Kidney (tissue), 14 donors: ENCODE results near the gene GOLGA7B. TPM values are rescaled to one million over a fixed set of nuclear protein-coding genes. Genes with fewer than 3 reads are reported as not detected.

Experiments used
- DNase-seq, 5 donors: peaks; one replicate each; pipeline ENCODE4 v3.0.0-alpha.2; 2013 to 2020
- FAIRE-seq: peaks from 2 replicates; lab custom pipeline; 2012; peaks lifted over from hg19 to GRCh38; lab: Jason Lieb, UNC
- H3K27ac ChIP-seq, 2 donors: one replicate each; pipeline ENCODE4 v1.7.0; 2013; ENCODE audit warnings: low read depth in 2 of 2, low read length in 2 of 2, inconsistent platforms in 1 of 2
- H3K27me3 ChIP-seq: one replicate; pipeline ENCODE4 v1.7.1; 2013; ENCODE audit warnings: low read length, inconsistent platforms; ENCODE audit not compliant: control insufficient read depth, insufficient read depth
- H3K36me3 ChIP-seq, 3 donors: one replicate each; pipeline versions ENCODE4 v1.7.0 to v1.7.1; 2013; ENCODE audit warnings: low read length in 3 of 3, control low read depth in 1 of 3, inconsistent platforms in 1 of 3; ENCODE audit not compliant: insufficient read depth in 3 of 3, control insufficient read depth in 2 of 3
- H3K4me1 ChIP-seq, 3 donors: one replicate each; pipeline versions ENCODE4 v1.7.0 to v1.7.1; 2013; ENCODE audit warnings: low read length in 3 of 3, inconsistent platforms in 1 of 3, low read depth in 1 of 3; ENCODE audit not compliant: control insufficient read depth in 2 of 3, insufficient read depth in 2 of 3
- H3K4me3 ChIP-seq, 3 donors: one replicate each; pipeline versions ENCODE4 v1.7.0 to v1.8.1; 2013; ENCODE audit warnings: low read length in 3 of 3, control low read depth in 1 of 3, inconsistent platforms in 1 of 3
- H3K9ac ChIP-seq, 3 donors: one replicate each; pipeline versions ENCODE4 v1.7.0 to v1.7.1; 2013; ENCODE audit warnings: low read length in 3 of 3, control low read depth in 1 of 3, inconsistent platforms in 1 of 3
- H3K9me3 ChIP-seq, 3 donors: one replicate each; pipeline versions ENCODE4 v1.7.0 to v1.7.1; 2013; ENCODE audit warnings: low read length in 3 of 3, control low read depth in 1 of 3, inconsistent platforms in 1 of 3; ENCODE audit not compliant: control insufficient read depth in 2 of 3, insufficient read depth in 1 of 3
- CTCF ChIP-seq: IDR thresholded peaks from 3 replicates; pipeline ENCODE4 v1.5.1; 2012; ENCODE audit warnings: mild to moderate bottlenecking, moderate library complexity, borderline replicate concordance; ENCODE audit not compliant: insufficient read depth; ENCODE audit errors: extremely low read depth
- intact Hi-C: fragments of 100-400 bp; cut with DNase I; formaldehyde crosslinking; loops from one replicate; pipeline ENCODE4 v1.11.1; 2022
- polyA plus RNA-seq: library from polyadenylated mRNA; stranded (reverse); fragments of 350-450 nt; fragmentation: Illumina TruSeq; extraction: RNeasy Lipid Tissue Mini Kit (QIAGEN cat#74804); gene quantifications from one replicate; pipeline ENCODE4 v1.2.3, GENCODE V29; 2014; ENCODE audit warnings: low read depth, low replicate concordance; ENCODE audit not compliant: insufficient read depth
- total RNA-seq: library from RNA; stranded (reverse); fragmentation: NEBNext Ultra II Directional; extraction: Animal tissue kit (Norgen Biotek cat#: 25700); gene quantifications from one replicate; pipeline ENCODE4 v1.2.1, GENCODE V29; 2021
- donor health status: control.
- donor health status: control.
- donor health status: control.
- donor health status: control.
- donor health status: control.
- donor health status: DM: yes; HTN: yes; CAD: no.
- donor health status: Normal renal cell carcinoma (clear cell type).

GOLGA7B gene
- total and polyA plus RNA-seq, 2 donors from 2014 or later, result 0.50 TPM; not detected in 1

- no peak overlapping the region for H3K4me3 ChIP-seq
- no peaks in the 10 kb centered on the region for H3K4me1 ChIP-seq
- H3K27me3 ChIP-seq, result no peaks in the 10 kb centered on the region
- no peak overlapping the region for H3K9ac ChIP-seq
- no peak for TF ChIP-seq CTCF
- H3K27ac ChIP-seq, result no peak overlapping the region
- no peaks in the 10 kb centered on the region for H3K36me3 ChIP-seq
- H3K9me3 ChIP-seq, result no peaks in the 10 kb centered on the region
- intact Hi-C loops, result no loop called here
- no peak for DNase-seq
- FAIRE-seq, result no peak
Measured at GRCh38 chr10:97816609-97817008, 33.0 kb upstream of the GOLGA7B start.

- Histone ChIP-seq H3K36me3 (no peaks in the 10 kb centered on the region), H3K4me3 (no peak overlapping the region), H3K27me3 (no peaks in the 10 kb centered on the region), H3K4me1 (no peaks in the 10 kb centered on the region), H3K9ac (no peak overlapping the region), H3K9me3 (no peaks in the 10 kb centered on the region), H3K27ac (no peak overlapping the region)
- no peak for TF ChIP-seq CTCF
- FAIRE-seq (no peak), DNase-seq (no peak)
- intact Hi-C loops, result no loop called here
Measured at GRCh38 chr10:97818572-97818971, 31.1 kb upstream of the GOLGA7B start.

- H3K27me3 ChIP-seq, result no peaks in the 10 kb centered on the region
- no peaks in the 10 kb centered on the region for H3K36me3 ChIP-seq
- H3K27ac ChIP-seq, result no peak overlapping the region
- no peak for TF ChIP-seq CTCF
- FAIRE-seq (no peak), DNase-seq (no peak)
- H3K9ac ChIP-seq, result no peak overlapping the region
- H3K9me3 ChIP-seq, result no peaks in the 10 kb centered on the region
- no peaks in the 10 kb centered on the region for H3K4me1 ChIP-seq
- no peak overlapping the region for H3K4me3 ChIP-seq
- intact Hi-C loops, result no loop called here
Measured at GRCh38 chr10:97820096-97820704, 29.4 kb upstream of the GOLGA7B start.
